Measurements from ENCODE around the gene ITPR2.
"Not testable (repeated sequence)": the region's sequence is repeated elsewhere in the genome, so short reads cannot be mapped to it uniquely, and the experiment has no call there.

ITPR2 gene

DNA sequence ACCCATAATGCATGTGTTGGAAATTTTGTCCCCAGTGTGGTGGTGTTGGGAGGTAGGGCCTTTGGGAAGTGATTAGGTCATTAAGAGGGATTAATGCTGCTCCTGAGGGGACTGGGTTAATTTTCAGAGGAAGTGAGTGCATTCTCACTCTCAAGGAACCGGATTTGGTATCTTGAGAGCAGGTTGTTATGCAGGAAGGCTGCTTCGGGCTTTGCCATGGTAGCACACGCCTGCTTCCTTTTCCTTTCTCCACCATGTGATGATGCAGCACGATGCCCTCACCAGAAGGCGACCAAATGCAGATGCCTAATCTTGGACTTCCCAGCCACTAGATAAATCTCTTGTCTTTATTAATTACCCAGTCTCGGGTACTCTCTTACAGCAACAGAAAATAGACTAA, 380.5 kb downstream of the ITPR2 start:
- no peak for DNase-seq (ENCODE audit: low read depth in 2 of 2)

DNA sequence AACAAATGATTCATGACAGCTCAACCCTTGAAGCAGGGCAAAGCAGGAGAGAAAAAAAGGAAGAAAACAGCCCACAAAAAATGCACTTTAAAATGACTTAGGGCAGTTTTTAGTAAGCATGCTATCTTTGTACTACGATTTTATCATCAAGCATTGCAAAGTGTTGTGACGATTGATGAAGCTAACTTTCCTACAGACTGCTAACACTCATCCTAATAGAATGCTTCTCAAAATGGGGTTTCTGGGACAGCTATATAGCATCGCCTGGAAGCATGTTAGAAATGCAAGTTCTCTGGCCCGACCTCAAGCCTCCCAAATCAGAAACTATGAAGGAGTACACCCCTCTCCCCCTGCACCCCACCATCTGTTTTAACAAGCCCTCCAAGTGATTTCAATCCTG, 381.2 kb downstream of the ITPR2 start:
- DNase-seq (ENCODE audit: low read depth in 2 of 2): no peak

DNA sequence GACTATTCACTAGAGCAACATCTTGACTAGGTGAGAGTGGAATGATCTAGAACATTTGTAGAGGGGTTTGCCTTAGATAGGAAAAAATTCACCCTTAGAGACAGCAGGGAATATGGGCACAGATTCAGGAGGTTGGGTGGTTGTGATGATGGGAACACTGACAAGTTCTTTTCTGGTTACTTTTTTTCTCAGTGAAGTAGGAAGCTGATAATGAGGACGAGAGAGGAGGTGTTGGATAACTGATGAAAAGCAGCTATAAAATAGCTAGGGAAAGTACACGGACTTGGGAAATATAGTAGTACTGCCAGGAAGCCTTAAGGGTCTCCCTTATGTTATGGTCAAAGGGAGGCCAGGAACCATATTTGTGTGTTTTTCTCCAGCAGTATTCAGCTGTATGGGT, 387.1 kb downstream of the ITPR2 start:
- DNase-seq (ENCODE audit: low read depth in 2 of 2): no peak

DNA sequence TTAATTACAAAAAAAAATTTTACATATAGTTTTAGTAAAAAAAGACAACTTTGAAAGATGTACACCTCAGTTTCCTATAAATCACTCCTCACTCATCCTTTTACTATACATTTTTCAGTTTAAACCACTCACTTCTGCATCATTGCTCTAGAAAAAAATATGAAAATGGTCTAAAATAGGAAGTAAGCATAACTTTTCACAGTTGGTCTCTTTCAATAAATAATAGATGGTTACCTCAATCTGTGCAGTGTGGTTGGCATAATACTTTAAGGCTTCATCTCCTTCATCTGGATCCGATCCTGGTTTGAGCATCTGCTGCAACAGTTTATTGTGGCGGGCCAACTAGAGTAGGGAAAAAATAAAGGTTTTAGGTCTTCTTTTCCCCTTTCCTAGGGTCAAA, 389.7 kb downstream of the ITPR2 start:
- no peak for DNase-seq (ENCODE audit: low read depth in 2 of 2)

DNA sequence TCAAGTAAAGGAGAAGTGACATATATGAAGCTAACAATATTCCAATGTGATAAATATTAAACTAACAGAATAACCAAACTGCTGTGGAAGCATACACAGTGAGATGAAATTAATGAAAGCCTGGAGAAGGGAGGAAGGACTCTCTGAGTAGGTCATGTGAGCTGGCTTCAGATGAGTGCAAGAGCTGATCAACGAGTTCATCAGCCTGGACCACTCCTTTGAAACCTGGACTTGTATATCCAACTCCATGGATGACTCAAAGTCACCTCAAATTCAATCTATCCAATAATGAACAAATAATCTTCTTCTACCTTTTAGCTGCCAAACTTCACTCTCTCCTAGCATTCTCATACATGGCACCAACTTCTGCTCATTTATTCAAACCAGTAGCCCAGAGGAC, 391.6 kb downstream of the ITPR2 start:
- DNase-seq (ENCODE audit: low read depth in 2 of 2): no peak

DNA sequence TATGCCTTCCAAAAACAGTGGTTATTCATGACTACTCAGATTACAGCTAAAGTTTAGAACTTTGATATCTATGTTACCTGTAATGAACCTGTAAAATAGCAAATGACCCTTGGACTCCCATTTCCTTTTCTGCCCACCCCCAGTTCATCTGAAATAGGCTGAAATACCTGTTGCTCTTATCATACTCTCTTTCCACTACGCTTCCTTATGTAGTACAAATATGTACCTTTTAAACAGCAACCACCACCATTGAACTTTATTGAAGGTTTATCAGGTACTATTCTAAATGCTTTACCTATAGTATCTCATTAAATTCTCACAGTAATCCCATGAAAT, 398.0 kb downstream of the ITPR2 start:
- DNase-seq (ENCODE audit: low read depth in 2 of 2): no peak

DNA sequence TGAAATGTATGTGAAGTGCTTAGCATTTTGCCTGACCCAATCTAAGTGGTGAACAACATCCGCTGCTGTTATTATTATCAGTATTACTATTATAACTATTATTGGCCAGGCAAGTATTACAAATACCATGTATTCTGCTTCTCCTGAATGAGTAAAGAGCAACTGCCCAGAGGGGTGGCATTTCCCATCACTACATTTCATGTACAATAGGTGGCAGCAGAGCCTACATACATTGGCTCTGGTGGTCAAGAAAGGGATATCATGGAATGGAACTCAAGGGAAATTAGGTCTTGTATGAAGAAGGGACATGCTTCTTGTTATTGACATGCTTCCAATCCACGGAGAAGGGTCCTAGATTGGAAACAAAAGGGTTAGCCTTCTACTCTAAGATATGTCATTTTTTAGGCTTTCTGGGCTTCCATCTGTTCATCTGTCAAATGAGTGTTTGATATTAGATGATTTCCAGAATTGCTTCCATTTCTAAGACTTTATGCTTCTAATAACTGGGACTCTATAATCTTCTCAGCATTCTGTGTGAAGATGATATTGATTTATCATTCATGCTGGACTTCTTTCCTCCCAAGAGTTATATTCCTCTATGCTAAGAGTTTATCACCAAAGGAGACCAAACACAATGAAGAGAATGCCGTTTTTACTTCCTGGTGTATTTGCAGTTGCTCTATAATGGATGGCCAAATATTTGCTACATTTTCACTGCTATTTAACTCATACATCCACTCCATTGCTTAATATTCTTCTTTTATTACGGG, 398.5 kb downstream of the ITPR2 start:
- no peak for DNase-seq (ENCODE audit: low read depth in 2 of 2)

DNA sequence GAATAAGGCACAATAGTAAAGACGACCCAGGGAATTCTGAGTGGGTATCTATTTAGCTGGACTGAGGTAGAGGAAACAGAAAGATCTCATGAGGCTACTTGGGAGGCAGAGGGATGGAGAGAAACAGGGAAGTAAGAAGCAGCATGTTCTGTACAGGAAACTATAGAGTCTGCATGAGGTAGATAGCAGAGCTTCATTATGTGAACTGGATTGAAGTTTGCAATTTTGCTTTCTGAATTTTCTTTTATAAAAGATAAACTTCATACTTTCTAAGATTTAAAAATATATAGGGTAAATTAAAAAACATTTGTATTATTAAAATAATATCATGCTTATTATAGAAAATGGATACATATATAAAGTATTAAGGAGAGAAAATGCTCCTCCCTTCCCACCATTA, 399.3 kb downstream of the ITPR2 start:
- DNase-seq (ENCODE audit: low read depth in 2 of 2): not testable (repeated sequence)

DNA sequence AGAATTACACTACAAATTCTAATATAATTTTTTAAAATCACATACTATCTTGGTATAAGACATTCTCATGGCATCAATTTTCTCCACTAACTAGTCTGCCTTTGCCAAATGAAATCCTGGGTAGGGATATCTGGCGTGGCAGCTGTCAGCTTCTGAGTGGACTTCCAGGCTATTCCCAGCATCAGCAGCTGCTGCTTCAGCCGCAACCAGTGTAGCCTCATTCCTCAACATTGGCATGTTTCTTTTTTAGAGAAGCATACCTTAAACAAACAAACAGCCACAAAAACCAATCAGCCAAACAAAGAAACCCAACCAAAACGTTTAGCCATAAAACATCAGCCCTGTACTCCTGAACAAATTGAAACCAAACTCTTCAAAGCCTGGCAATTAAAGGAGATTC, 401.8 kb downstream of the ITPR2 start:
- DNase-seq (ENCODE audit: low read depth in 2 of 2): no peak

DNA sequence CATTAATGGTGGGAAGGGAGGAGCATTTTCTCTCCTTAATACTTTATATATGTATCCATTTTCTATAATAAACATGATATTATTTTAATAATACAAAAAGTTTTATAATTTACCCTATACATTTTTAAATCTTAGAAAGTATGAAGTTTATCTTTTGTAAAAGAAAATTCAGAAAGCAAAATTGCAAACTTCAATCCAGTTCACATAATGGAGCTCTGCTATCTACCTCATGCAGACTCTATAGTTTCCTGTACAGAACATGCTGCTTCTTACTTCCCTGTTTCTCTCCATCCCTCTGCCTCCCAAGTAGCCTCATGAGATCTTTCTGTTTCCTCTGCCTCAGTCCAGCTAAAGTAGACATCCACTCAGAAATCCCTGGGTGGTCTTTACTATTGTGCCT, 402.4 kb downstream of the ITPR2 start:
- not testable (repeated sequence) for DNase-seq (ENCODE audit: low read depth in 2 of 2)

DNA sequence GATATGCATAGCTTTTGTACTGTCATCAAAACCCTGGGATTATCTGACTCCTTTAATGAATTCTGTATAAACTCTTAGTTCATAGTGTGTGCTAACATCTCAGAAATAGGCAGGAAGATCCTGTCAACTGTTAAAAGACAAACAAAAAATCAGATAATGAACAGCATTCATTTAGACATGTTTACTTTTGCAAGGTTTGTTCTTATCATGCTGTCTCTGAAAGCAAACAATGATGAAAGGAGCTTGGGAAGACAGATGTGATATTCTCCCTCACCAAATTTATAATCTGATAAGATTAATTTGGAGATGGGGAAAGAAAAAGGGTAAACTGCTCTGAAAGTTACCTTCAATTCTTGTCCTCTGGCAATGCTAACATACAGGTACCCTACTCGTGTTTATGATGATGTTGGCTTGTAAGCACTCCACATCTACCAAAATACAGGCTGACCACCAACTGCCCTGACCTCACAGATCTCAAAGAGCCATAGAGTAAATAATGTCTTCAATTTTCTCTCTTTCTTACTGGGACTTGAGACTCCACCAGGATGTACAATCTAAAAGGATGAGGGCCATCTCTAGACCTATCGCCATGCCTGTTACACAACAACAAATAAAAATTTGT, 403.8 kb downstream of the ITPR2 start:
- no peak for DNase-seq (ENCODE audit: low read depth in 2 of 2)

DNA sequence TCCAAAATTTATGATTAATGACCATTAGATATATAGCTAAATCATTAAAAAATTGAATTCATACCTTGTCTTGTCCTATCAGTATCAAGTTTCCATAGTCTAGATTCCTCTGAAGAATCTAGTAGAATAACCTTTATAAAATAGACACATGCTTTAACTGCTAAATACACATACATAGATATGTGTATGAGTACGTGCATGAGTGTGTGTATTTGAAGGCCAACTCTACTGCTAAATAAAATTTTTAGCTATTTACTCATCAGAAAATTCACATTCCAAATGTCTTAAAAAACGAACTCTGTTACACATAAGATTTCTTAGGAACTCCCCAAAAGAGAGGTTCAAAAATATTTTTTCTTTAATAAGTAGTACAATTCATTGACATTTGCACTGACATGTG, 404.6 kb downstream of the ITPR2 start:
- no peak for DNase-seq (ENCODE audit: low read depth in 2 of 2)

DNA sequence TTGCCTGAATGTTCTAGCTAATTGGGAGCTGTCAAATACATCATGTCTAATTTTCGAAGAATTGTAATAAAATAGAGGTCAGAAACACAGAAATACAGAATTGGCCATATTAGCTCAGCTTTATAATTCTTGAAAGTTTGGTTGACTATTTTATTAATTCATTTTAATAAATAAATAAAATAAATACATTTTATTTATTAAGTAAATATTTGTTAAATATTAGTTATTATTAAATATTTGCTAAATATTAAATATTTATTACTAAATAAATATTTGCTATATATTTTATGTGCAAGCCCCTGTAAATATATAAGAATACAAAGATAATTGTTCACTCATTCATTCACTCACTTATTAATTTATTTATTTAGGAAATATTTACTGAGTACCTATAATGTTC, 406.3 kb downstream of the ITPR2 start:
- DNase-seq (ENCODE audit: low read depth in 2 of 2): no peak

DNA sequence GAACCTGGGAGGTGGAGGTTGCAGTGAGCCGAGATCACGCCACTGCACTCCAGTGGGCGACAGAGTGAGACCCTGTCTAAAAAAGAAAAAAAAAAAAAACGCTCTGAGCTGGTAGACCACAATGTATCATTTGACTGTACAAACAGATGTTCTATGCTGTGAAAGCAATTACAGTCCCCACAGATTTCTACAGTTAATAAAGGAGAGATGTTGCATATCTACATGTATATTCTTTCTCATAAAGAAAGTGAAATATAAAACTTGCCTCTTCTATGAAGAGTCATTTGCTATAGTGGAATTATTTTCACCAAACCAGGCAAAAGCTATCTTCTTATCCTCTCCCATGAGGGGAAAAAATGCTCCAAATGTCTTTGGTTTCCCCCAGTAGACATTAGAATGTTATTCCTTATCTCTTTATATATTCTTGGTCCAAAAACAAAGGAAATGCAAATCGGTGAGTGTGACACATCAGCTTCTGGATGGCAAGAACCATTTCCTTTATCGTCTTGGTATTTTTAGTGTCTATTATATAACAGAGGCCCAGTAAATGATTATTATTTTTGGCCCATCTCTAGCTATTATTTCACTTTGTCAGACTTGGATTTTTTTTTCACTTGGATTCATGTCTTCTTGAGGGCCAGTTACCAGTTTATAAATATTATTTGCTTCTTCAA, 407.3 kb downstream of the ITPR2 start:
- DNase-seq (ENCODE audit: low read depth in 2 of 2): no peak

DNA sequence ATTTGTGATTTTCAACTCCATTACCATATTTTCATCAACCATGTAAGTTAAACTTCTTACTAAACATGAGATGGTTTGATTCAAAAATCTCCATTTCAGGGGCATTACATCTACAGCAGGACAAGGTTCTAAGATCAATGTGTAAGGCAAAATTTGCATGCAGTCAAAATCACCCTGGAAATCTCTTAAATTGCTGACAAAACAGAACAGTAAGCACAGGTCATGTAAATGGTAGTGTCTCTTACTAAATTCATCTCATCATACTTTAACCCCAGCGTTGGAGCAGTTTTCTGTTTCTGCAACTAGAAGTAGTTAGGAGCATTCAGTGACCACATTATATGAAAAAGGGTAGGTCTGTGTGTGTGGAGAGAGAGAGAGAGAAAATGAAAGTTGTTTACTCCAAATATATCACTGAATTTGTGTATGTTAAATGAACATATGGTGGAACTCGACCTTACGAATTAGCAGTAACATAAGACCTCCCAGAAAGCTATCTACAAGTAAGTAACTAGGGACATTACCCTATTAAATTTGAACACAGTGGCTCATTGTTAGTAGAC, 410.1 kb downstream of the ITPR2 start:
- no peak for DNase-seq (ENCODE audit: low read depth in 2 of 2)

DNA sequence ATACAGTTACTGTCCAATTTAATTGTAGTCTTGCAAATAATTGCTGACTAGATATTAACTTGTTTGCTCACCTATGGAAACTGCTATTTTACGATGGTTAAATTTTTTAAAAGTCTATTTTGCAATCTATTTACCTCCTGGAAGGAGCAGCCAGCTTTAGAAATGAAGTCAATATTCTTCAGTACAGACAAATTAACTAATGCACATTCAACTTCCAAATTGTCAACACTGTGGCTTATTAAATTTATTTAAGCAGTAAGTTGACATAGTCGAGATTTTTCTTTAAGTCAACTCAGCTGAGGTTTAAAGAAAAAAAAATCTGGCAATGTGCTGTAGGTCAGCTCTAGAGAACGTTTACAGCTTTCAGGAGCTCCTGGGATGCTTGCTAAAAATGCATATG, 416.4 kb downstream of the ITPR2 start:
- no peak for DNase-seq (ENCODE audit: low read depth in 2 of 2)

DNA sequence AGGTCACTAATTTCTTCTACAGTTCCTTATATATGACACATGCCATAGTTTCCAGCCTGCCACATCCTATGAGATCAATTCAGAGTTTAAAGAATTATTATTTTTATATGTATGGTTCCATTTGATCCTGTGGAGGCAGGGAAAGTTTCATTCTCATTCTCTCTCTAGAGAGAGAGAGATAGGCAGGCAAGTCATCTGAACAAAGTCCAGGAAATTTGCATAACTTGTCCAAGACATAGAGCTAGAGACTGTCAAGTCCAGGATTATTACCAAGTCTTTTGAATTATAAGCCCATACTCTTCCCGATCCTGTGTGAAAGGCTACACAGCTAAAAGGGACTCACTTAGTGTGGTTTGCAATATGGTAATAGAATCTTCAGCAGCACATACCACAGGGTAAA, 422.3 kb downstream of the ITPR2 start:
- no peak for DNase-seq (ENCODE audit: low read depth in 2 of 2)

DNA sequence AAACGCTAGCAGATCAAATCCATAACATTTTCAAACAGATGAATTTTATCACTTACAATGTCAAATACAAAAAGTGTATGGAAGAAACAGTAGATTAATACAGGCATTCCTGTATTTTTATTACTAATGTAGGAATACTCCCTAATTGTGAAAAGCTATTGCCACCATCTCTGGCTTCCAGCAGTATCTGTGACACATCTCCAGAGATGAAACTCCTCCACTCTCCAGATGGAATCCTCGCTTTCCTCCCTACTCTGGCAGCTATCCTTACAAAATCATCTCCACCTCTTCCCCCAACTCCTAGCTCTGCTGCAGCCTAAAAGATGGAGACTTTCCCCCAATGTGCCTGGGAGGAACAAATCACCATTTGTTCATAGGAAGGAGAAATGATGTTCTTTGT, 426.2 kb downstream of the ITPR2 start:
- no peak for DNase-seq (ENCODE audit: low read depth in 2 of 2)

DNA sequence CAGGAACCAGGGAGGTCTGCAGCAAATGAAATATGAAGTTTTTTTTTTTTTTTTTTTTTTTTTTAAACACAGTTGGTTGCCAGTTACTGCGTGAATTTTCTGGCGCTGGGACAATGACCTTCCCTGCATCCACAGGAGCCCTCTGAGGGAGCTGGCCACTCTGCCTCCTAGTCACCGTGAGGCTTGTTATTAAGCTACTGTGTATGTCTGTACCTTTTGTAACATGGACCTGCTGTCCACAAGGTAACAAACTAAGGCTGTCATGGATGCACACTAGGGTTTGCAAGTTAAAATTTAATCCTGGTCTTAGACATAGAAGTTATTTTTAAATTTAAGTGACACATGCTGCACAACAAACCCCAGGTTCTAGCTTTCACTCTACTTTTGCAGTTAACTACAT, 426.6 kb downstream of the ITPR2 start:
- DNase-seq (ENCODE audit: low read depth in 2 of 2): no peak

DNA sequence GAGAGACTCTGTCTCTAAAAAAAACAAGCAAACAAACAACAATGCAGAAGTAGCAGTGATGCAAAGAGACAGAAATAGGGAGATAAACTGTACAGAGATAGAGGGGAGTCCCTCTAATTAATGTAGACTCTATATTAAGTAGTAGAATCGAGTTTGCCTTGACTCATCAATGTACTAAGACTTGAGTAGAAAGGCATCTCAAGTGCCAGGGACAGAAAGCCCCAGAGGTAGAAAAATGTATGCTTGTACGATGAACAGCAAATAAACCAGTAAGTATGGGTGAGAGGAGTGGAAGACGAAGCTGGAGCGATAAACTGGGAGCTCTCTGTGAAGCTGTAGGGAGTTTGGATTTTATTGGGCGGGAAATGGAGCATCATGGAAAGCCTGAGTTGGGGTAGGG, 429.4 kb downstream of the ITPR2 start:
- DNase-seq (ENCODE audit: low read depth in 2 of 2): no peak

DNA sequence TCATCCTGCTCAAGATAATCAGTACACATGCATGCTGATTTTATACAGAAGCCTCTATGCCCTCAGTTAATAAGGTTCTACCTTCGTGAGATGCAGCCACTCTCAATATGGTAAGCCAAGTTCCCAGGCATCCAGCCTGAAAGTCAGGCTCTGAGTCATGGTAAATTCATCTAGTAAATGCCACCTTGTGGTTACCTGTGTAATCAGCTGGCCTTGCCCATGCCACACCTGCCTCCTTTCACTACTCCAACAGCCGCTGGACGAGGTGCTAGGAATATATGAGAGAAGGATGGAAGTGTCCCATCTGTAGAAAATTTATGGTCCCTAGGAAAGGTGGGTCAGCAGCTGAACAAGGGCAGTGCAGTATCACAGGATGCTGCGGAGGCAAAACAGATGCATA, 430.3 kb downstream of the ITPR2 start:
- DNase-seq (ENCODE audit: low read depth in 2 of 2): no peak

DNA sequence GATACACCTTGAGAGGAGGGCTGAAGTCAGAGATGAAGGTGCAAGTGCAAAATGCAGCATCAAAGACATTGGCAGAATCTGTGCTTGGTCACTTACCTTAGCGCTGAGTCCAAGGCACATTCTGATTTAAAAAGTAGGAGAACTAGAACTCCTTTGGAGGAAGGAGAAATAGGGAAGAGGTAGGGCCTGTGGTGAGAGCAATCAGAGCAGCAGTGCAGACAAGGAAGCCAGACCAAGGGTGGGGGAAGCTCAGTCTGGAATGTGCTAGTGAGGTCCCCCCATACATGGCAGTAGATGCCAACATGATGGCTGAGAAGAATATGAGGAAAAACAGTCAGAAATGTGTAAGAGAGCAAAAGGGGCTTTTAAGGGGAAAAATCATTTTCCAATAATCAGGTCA, 431.1 kb downstream of the ITPR2 start:
- no peak for DNase-seq (ENCODE audit: low read depth in 2 of 2)

DNA sequence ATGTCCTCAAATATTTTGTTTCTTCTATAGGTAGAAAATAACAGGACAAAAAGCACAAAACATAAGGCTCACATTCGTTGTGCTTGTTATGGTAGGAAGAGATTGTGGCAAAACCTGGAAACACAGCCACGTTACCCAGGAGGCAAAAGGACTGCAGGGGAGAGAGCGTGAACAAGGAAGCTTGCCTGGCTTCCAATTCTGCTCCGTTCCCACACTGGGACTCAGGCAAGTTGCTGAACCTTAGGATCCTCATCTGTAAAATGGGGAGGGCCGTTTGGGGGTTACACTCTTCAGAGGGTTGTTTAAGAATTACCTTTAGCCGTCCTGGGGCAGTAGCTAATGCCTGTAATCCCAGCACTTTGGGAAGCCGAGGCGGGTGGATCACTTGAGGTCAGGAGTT, 432.4 kb downstream of the ITPR2 start:
- no peak for DNase-seq (ENCODE audit: low read depth in 2 of 2)

All from activated CD4-positive, alpha-beta T cell treated with anti-CD3 and anti-CD28 coated beads for 24 hours (primary cell).